OCI-LY1 (cell line): ENCODE data around the gene OBSL1.

Experiments
- H2AFZ ChIP-seq: fragments of 200-600 bp; sonication (generic), shearing (Covaris generic); 2 replicates; pipeline ENCODE4 v1.6.0; 2014; ENCODE audit warnings: antibody characterized with exemption, mild to moderate bottlenecking, low read length
- H3F3A ChIP-seq: fragments of 200-600 bp; sonication (generic), shearing (Covaris generic); 2 replicates; pipeline ENCODE4 v1.6.0; 2014; ENCODE audit warnings: mild to moderate bottlenecking, antibody characterized with exemption, low read length, moderate library complexity; ENCODE audit not compliant: insufficient read depth
- H3K27ac ChIP-seq: fragments of 200-600 bp; sonication (generic); 2 replicates; pipeline ENCODE4 v1.5.1; 2014; ENCODE audit warnings: low read length, mixed run types, mild to moderate bottlenecking, low read depth; ENCODE audit not compliant: poor library complexity, severe bottlenecking
- H3K27me3 ChIP-seq: fragments of 200-600 bp; sonication (generic); 2 replicates; pipeline ENCODE4 v1.6.0; 2014; ENCODE audit warnings: antibody characterized with exemption, mild to moderate bottlenecking, low read length, moderate library complexity; ENCODE audit not compliant: insufficient read depth
- H3K36me3 ChIP-seq: fragments of 200-600 bp; sonication (generic); 2 replicates; pipeline ENCODE4 v1.6.1; 2014; ENCODE audit warnings: mild to moderate bottlenecking, antibody characterized with exemption, low read length, moderate library complexity, mixed read lengths; ENCODE audit not compliant: insufficient read depth
- H3K4me1 ChIP-seq: fragments of 200-600 bp; sonication (generic); 2 replicates; pipeline ENCODE4 v1.5.1; 2014; ENCODE audit warnings: mild to moderate bottlenecking, low read length, moderate library complexity; ENCODE audit not compliant: insufficient read depth, severe bottlenecking
- H3K4me2 ChIP-seq: fragments of 200-600 bp; sonication (generic), shearing (Covaris generic); 2 replicates; pipeline ENCODE4 v1.6.1; 2014; ENCODE audit warnings: low read length
- H3K4me3 ChIP-seq: fragments of 200-600 bp; sonication (generic); 2 replicates; pipeline ENCODE4 v1.5.1; 2014; ENCODE audit warnings: low read length, low read depth, mild to moderate bottlenecking, mixed read lengths; ENCODE audit not compliant: poor library complexity, severe bottlenecking
- H3K79me2 ChIP-seq: fragments of 200-600 bp; shearing (Covaris generic); 2 replicates; pipeline ENCODE4 v1.6.1; 2016; ENCODE audit warnings: mixed run types, low read length, mixed read lengths; ENCODE audit not compliant: insufficient read depth
- H3K9ac ChIP-seq: fragments of 200-600 bp; sonication (generic), shearing (Covaris generic); 2 replicates; pipeline ENCODE4 v1.6.1; 2014; ENCODE audit warnings: mild to moderate bottlenecking, low read length, mixed read lengths
- H3K9me2 ChIP-seq: fragments of 200-600 bp; sonication (generic), shearing (Covaris generic); 2 replicates; pipeline ENCODE4 v1.6.1; 2014; ENCODE audit warnings: low read depth, mild to moderate bottlenecking, low read length, mixed read lengths
- H3K9me3 ChIP-seq: fragments of 200-600 bp; shearing (Covaris generic); 2 replicates; pipeline ENCODE4 v1.6.1; 2014; ENCODE audit warnings: low read length, mixed read lengths
- H4K20me1 ChIP-seq: fragments of 200-600 bp; sonication (generic), shearing (Covaris generic); 2 replicates; pipeline ENCODE4 v1.6.0; 2016; ENCODE audit warnings: mild to moderate bottlenecking, low read length; ENCODE audit not compliant: insufficient read depth
- EZH2 ChIP-seq: fragments of 200-600 bp; sonication (generic), shearing (Covaris generic); IDR thresholded peaks from 2 replicates; pipeline ENCODE4 v1.8.0; 2017; ENCODE audit warnings: borderline replicate concordance, mixed run types, mild to moderate bottlenecking, antibody characterized with exemption, low read length, moderate library complexity, mixed read lengths
- TF ChIP-seq, protein P1 (sequence below): fragments of 200-600 bp; sonication (generic), shearing (Covaris generic); IDR thresholded peaks from 2 replicates; pipeline ENCODE4 v1.5.1; 2017; ENCODE audit warnings: mild to moderate bottlenecking, antibody characterized with exemption, low read length, moderate library complexity, mixed read lengths

Gene OBSL1

DNA sequence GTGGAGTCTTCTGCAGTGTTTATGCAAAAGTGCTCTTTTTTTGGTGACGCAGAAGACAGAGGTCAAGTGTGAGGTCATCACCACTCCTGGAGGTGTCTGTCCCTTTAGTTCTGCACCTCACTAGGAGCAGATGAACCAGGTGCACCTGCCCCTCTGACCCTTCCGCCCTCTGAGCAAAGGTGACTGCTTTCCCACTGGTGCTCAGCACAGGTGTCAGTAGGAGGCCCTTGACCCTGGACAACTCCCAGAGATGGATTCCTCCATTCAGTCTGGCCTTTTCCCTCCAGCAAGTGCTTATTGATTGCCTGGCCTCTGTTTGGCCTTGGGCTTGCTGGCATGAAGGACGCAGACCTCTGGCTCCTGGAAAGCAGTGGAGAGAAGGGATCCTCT is 47.4 kb upstream of the OBSL1 start:
- H3K4me1 ChIP-seq = no peaks in the 10 kb centered on the region
- no peak overlapping the region for H3K4me2 ChIP-seq
- no peak overlapping the region for H3K27ac ChIP-seq
- peaks cover 21% of the 10 kb centered on the region for H3K36me3 ChIP-seq
- H3F3A ChIP-seq = no peaks in the 10 kb centered on the region
- H3K9me3 ChIP-seq = no peaks in the 10 kb centered on the region
- no peaks in the 10 kb centered on the region for H3K9me2 ChIP-seq
- H3K79me2 ChIP-seq = no peaks in the 10 kb centered on the region
- TF ChIP-seq, protein P1, sequence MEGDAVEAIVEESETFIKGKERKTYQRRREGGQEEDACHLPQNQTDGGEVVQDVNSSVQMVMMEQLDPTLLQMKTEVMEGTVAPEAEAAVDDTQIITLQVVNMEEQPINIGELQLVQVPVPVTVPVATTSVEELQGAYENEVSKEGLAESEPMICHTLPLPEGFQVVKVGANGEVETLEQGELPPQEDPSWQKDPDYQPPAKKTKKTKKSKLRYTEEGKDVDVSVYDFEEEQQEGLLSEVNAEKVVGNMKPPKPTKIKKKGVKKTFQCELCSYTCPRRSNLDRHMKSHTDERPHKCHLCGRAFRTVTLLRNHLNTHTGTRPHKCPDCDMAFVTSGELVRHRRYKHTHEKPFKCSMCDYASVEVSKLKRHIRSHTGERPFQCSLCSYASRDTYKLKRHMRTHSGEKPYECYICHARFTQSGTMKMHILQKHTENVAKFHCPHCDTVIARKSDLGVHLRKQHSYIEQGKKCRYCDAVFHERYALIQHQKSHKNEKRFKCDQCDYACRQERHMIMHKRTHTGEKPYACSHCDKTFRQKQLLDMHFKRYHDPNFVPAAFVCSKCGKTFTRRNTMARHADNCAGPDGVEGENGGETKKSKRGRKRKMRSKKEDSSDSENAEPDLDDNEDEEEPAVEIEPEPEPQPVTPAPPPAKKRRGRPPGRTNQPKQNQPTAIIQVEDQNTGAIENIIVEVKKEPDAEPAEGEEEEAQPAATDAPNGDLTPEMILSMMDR = no peak
- TF ChIP-seq EZH2 = no peak
- no peaks in the 10 kb centered on the region for H3K27me3 ChIP-seq
- H2AFZ ChIP-seq = no peak overlapping the region
- H3K9ac ChIP-seq = no peak overlapping the region
- H4K20me1 ChIP-seq = no peaks in the 10 kb centered on the region
- H3K4me3 ChIP-seq = no peak overlapping the region

DNA sequence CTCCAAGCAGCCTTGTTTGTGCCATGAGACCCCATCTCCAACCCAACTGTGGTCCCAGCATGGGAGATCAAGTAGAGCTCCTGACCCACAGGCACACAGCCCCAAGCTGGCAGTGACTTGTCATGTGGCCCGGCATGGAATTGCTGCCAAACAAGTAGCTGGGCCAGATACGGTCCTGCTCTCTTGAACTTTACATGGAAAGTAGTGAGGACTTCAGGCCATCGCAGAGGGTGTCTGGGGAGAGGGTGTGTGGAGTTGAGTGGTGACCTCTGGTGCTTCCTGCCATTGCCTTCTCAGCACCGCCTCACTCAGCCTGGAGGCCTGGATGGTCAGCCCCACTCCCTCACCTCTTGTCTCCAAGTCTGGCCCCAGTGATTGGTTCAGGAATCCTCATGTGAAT is 45.2 kb upstream of the OBSL1 start:
- Histone ChIP-seq H3K9ac (no peak overlapping the region), H3K4me3 (no peak overlapping the region), H3F3A (no peaks in the 10 kb centered on the region), H3K4me2 (no peak overlapping the region), H3K27ac (no peak overlapping the region), H3K9me3 (no peaks in the 10 kb centered on the region), H3K4me1 (peaks cover 7% of the 10 kb centered on the region), H2AFZ (no peak overlapping the region), H3K79me2 (no peaks in the 10 kb centered on the region), H3K9me2 (no peaks in the 10 kb centered on the region), H4K20me1 (no peaks in the 10 kb centered on the region), H3K36me3 (peaks cover 28% of the 10 kb centered on the region), H3K27me3 (no peaks in the 10 kb centered on the region)
- TF ChIP-seq, protein P1 = no peak
- no peak for TF ChIP-seq EZH2

DNA sequence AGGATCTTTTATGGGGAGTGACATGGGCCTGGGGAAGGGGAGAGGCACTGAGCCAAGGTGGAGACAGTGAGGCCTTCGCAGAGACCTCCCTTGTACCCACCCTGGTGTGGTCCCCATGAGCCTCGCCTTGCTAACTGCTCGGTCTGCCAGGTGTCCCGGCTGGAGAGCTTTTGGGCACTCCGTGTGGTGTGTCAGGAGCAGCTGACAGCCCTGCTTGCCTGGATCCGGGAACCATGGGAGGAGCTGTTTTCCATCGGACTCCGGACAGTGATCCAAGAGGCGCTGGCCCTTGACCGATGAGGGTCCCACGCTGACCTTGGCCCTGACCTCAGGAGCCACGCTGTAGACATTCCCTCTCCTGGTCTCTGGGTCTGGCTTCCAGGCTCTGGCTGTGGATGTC is 44.6 kb upstream of the OBSL1 start:
- Histone ChIP-seq H3K79me2 (no peaks in the 10 kb centered on the region), H3K4me1 (peaks cover 7% of the 10 kb centered on the region), H3K9me2 (no peaks in the 10 kb centered on the region), H3K9ac (no peak overlapping the region), H3K27ac (no peak overlapping the region), H3K4me3 (no peak overlapping the region), H3K27me3 (no peaks in the 10 kb centered on the region), H3K9me3 (no peaks in the 10 kb centered on the region), H3K4me2 (no peak overlapping the region), H3F3A (no peaks in the 10 kb centered on the region), H3K36me3 (peaks cover 29% of the 10 kb centered on the region), H2AFZ (no peak overlapping the region), H4K20me1 (no peaks in the 10 kb centered on the region)
- TF ChIP-seq EZH2 = no peak

DNA sequence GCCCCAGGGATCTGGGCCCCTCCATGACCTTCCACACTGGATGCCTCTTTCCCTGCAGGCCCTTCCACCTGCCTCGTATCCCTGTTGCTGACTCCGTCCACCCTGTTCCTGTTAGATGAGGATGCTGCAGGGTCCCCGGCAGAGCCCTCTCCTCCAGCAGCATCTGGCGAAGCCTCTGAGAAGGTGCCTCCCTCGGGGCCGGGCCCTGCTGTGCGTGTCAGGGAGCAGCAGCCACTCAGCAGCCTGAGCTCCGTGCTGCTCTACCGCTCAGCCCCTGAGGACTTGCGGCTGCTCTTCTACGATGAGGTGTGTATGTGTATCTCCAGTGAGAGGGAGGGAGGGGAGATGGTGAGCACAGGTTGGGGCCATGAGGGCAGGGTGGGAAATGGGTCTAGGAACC is 43.7 kb upstream of the OBSL1 start:
- Histone ChIP-seq H3K9ac (no peak overlapping the region), H3K79me2 (no peaks in the 10 kb centered on the region), H3K9me3 (no peaks in the 10 kb centered on the region), H3K36me3 (peaks cover 29% of the 10 kb centered on the region), H2AFZ (no peak overlapping the region), H3K4me3 (no peak overlapping the region), H3K9me2 (no peaks in the 10 kb centered on the region), H4K20me1 (no peaks in the 10 kb centered on the region), H3K4me1 (peaks cover 7% of the 10 kb centered on the region), H3K27me3 (no peaks in the 10 kb centered on the region), H3F3A (no peaks in the 10 kb centered on the region), H3K27ac (no peak overlapping the region), H3K4me2 (no peak overlapping the region)
- TF ChIP-seq, protein P1 = no peak
- TF ChIP-seq EZH2 = no peak
